ENCODE measurements around the gene MPHOSPH9. TPM values are rescaled to one million over a fixed set of nuclear protein-coding genes. Genes with fewer than 3 reads are reported as not detected.

The MPHOSPH9 gene
- total and polyA plus RNA-seq, 12 donors = 11.7 to 61.7 (median 23.5) TPM

DNA sequence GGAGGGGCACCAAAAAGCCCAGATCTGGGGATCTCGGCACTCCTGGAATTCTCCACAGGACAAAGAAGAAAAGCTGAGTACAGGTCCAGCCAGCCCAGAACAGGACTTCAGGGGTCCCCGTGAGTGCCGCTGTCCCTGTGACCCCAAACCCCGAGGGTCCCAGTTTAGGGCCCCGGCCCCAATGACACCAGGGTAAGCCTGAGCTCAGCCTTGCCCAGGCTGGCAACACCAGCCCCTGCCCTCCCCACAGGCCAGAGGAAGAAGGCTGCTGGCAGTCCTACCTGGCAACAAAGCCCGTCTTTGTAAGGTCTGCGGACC, 36.9 kb upstream of the MPHOSPH9 start:
- no peak for DNase-seq
- 0 to 2% (median 1%) methylated on average over 1 to 7 of the region's 7 CpGs for WGBS, 4 donors
- intact Hi-C loops (cut with DNase I) = loop anchor here in 1 of 2 donors (10.0 kb wide), 2 partner anchors 65 to 345 kb away; no protein-coding TSS in a partner anchor

DNA sequence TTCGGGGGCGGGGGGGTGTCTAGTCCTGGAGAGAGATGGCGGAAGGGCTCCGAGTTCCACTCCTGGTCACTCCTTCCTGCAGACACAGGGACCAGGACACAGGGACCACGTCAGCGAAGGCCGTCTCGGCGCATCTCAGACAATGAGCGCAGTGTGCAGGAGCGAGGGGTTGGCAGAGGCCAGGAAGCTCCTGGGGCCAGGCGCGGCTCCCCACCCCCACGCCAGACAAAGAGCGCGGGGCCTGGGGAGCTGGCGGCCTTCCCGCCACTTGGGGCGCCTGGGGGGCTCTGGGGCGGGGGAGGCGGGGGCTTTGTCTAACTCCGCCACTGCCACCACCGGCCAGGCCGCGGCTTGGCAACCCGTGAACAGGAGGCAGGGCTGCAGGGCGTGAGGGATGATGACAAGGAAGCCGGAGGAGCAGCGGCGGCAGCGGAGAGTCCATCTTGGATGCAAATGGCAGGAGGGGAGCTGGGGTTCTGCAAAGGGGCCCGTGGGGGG, 36.5 kb upstream of the MPHOSPH9 start:
- H3K4me3 ChIP-seq = peak overlapping the region in 3 of 4 donors; percentile 33 to 90 (median 64)
- TF ChIP-seq, protein P1, sequence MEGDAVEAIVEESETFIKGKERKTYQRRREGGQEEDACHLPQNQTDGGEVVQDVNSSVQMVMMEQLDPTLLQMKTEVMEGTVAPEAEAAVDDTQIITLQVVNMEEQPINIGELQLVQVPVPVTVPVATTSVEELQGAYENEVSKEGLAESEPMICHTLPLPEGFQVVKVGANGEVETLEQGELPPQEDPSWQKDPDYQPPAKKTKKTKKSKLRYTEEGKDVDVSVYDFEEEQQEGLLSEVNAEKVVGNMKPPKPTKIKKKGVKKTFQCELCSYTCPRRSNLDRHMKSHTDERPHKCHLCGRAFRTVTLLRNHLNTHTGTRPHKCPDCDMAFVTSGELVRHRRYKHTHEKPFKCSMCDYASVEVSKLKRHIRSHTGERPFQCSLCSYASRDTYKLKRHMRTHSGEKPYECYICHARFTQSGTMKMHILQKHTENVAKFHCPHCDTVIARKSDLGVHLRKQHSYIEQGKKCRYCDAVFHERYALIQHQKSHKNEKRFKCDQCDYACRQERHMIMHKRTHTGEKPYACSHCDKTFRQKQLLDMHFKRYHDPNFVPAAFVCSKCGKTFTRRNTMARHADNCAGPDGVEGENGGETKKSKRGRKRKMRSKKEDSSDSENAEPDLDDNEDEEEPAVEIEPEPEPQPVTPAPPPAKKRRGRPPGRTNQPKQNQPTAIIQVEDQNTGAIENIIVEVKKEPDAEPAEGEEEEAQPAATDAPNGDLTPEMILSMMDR (IDR thresholded peaks at IDR 0.05) = peak in 1 of 6 experiments; percentile 17
- TF ChIP-seq POLR2A (IDR thresholded peaks at IDR 0.05) = peak in 1 of 2 donors; percentile 27
- intact Hi-C loops (cut with DNase I) = loop anchor here in 1 of 2 donors (10.0 kb wide), 2 partner anchors 65 to 345 kb away; no protein-coding TSS in a partner anchor
- peak; percentile 68 to 93 (median 77) for DNase-seq
- H3K27ac ChIP-seq = peak overlapping the region; percentile 21 to 98 (median 63)
- no peaks in the 10 kb centered on the region for H3K27me3 ChIP-seq
- peaks cover 18 to 40% of the 10 kb centered on the region in 2 donors for H3K4me1 ChIP-seq (replicated peaks in 1 of 2)
- WGBS, 4 donors = 0 to 6% (median 2%) methylated on average over 9 to 32 of the region's 32 CpGs
- no peaks in the 10 kb centered on the region for H3K9me3 ChIP-seq (replicated peaks in 1 of 3)
- peaks cover 0 to 20% of the 10 kb centered on the region in 2 donors for H3K36me3 ChIP-seq (replicated peaks in 1 of 2)

More for the DNA sequence above, 36.9 kb upstream of the MPHOSPH9 start:
- no peak for TF ChIP-seq POLR2A (IDR thresholded peaks at IDR 0.05)
- TF ChIP-seq, protein P1 (IDR thresholded peaks at IDR 0.05) = no peak
- Histone ChIP-seq H3K4me3 (peak overlapping the region in 3 of 4 donors; percentile 33 to 90 (median 64)), H3K36me3 (replicated peaks in 1 of 2) (peaks cover 0 to 15% of the 10 kb centered on the region in 2 donors), H3K27me3 (no peaks in the 10 kb centered on the region), H3K27ac (peak overlapping the region; percentile 21 to 98 (median 63)), H3K4me1 (replicated peaks in 1 of 2) (peaks cover 18 to 40% of the 10 kb centered on the region in 2 donors), H3K9me3 (replicated peaks in 1 of 3) (no peaks in the 10 kb centered on the region)

DNA sequence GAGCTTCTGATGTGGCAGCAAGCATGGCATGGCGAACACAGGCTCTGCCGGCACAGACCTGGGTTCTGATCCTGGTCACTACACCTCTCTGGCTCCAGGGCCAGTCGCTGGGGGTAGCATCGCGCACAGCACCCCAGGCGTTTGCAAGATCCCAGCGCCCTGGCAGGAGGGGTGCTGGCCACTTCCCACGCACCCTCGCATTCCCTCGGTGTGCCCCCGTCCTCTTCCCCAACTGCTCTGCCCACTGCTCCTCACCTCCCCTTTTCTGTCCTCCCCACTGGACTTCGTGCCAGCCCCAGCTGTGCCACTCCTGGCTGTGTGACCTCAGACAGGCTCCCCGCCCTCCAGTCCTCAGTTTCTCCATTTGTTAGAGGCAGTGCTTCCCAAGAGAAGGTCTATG, 35.9 kb upstream of the MPHOSPH9 start:
- peak in 1 of 7 donors; percentile 56 for DNase-seq
- Histone ChIP-seq H3K4me1 (replicated peaks in 1 of 2) (peaks cover 18 to 40% of the 10 kb centered on the region in 2 donors), H3K36me3 (replicated peaks in 1 of 2) (peaks cover 0 to 25% of the 10 kb centered on the region in 2 donors), H3K27me3 (no peaks in the 10 kb centered on the region), H3K27ac (peak overlapping the region in 4 of 5 donors; percentile 60 to 98 (median 76)), H3K4me3 (peak overlapping the region in 1 of 4 donors; percentile 90), H3K9me3 (replicated peaks in 1 of 3) (no peaks in the 10 kb centered on the region)
- 71 to 85% (median 77%) methylated on average over 11 to 13 of the region's 13 CpGs for WGBS, 4 donors
- TF ChIP-seq POLR2A (IDR thresholded peaks at IDR 0.05) = no peak
- TF ChIP-seq, protein P1 (IDR thresholded peaks at IDR 0.05) = no peak
- intact Hi-C loops (cut with DNase I) = loop anchor here in 1 of 2 donors (10.0 kb wide), 2 partner anchors 66 to 346 kb away; no protein-coding TSS in a partner anchor

DNA sequence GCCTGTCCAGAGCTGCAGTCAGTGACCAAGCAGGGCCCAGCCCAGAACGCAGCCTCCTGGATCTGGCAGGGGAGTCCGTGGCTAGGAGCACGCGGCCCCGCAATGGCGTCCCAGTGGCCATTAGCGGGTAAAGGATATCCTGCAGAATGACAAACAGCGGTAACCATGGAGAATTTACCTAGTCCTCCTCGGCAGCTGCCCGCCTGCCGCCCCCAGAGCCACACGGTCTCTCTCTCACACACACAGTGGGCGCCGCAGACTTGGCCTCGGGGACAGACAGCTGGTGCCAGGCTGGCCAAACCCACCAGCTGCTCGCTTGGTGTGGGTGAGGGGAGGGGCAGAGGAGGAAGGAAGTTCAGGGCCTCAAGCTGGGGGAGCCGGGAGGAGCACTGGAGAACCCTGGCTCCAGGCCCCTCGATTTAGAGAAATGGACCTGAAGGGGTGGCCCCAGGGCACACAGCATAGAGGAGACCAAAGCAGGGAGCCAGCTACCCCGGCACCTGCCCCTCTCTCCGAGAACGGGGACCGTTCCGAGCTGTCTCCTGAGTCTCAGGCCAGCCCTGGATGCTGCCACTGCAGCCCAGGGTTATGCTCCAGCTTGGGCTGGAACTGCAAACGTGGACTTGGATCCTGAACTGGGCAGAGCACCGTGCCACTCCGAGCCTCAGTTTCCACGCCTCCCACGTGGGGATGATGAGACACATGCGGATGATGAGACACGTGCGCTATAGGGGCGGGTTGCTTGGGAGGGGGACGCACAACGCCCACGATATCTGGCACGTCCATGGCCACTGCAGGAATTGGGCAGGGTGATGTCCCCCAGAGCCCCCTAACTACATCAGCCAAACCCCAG, 35.3 kb upstream of the MPHOSPH9 start:
- intact Hi-C loops (cut with DNase I) = loop anchor here in 1 of 2 donors (10.0 kb wide), 2 partner anchors 67 to 347 kb away; no protein-coding TSS in a partner anchor
- Histone ChIP-seq H3K27me3 (no peaks in the 10 kb centered on the region), H3K36me3 (replicated peaks in 1 of 2) (peaks cover 0 to 26% of the 10 kb centered on the region in 2 donors), H3K27ac (peak overlapping the region in 2 of 5 donors; percentile 89 to 98), H3K4me3 (no peak overlapping the region), H3K4me1 (replicated peaks in 1 of 2) (peaks cover 18 to 40% of the 10 kb centered on the region in 2 donors), H3K9me3 (replicated peaks in 1 of 3) (no peaks in the 10 kb centered on the region)
- 57 to 67% (median 60%) methylated on average over 24 to 36 of the region's 36 CpGs for WGBS, 4 donors
- TF ChIP-seq, protein P1 (IDR thresholded peaks at IDR 0.05) = no peak
- no peak for TF ChIP-seq POLR2A (IDR thresholded peaks at IDR 0.05)
- peak in 1 of 7 donors; percentile 68 for DNase-seq
